Stimulated activated effector memory CD8-positive, alpha-beta T cell treated with anti-CD3 and anti-CD28 coated beads, Interleukin-12 subunit alpha, Interleukin-12 subunit beta, amount 100 ng/mL, for 72 hours (primary cell): ENCODE results near the gene BCAT1.
A peak's percentile ranks its signal among the peaks of the same experiment; 100 is the strongest.
"Not testable (repeated sequence)": the region's sequence is repeated elsewhere in the genome, so short reads cannot be mapped to it uniquely, and the experiment has no call there.

ENCODE experiments used
- ATAC-seq: fragments of 150-1000 bp; cut with Tn5 transposase; 2 replicates; pipeline ENCODE4 v1.10.0; 2021
- DNase-seq, 2 donors: peaks; one replicate each; pipeline ENCODE4 v3.0.0; 2021 to 2022; ENCODE audit warnings: low spot score in 2 of 2
- H3K27ac Mint-ChIP-seq: one replicate; pipeline ENCODE4 v1.8.0; 2022; ENCODE audit warnings: mild to moderate bottlenecking, mixed read lengths
- H3K36me3 Mint-ChIP-seq: one replicate; pipeline ENCODE4 v1.8.0; 2022; ENCODE audit warnings: mild to moderate bottlenecking, mixed read lengths
- H3K4me1 Mint-ChIP-seq: one replicate; pipeline ENCODE4 v1.8.0; 2022; ENCODE audit warnings: mixed read lengths
- H3K4me3 Mint-ChIP-seq: one replicate; pipeline ENCODE4 v1.8.0; 2022; ENCODE audit warnings: mild to moderate bottlenecking, mixed read lengths
- H3K9me3 Mint-ChIP-seq: one replicate; pipeline ENCODE4 v1.8.0; 2022; ENCODE audit warnings: mixed read lengths

BCAT1 gene

DNA sequence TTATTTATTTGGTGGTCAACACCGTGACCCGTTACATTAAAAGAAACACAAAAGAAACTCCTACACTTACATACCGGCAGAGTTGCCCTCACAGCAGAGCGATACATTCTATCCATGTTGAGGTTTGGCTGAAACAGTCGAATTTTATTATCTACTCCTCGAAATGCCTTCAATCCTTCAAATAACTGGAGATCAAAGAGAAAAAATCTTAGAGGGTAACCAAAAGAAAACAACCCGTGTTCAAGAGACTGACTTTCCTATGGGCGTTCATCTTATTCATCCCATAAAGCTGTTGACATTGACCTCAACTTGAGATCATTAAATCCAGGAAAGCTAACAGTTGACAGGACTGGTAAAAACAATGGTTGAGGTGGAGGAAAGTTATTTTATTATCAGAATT is 67.7 kb downstream of the BCAT1 start:
- H3K4me3 Mint-ChIP-seq: no peak overlapping the region
- no peaks in the 10 kb centered on the region for H3K9me3 Mint-ChIP-seq
- H3K27ac Mint-ChIP-seq: no peak overlapping the region
- DNase-seq: no peak
- ATAC-seq: no peak
- H3K4me1 Mint-ChIP-seq: no peaks in the 10 kb centered on the region
- H3K36me3 Mint-ChIP-seq: peaks cover 23% of the 10 kb centered on the region

DNA sequence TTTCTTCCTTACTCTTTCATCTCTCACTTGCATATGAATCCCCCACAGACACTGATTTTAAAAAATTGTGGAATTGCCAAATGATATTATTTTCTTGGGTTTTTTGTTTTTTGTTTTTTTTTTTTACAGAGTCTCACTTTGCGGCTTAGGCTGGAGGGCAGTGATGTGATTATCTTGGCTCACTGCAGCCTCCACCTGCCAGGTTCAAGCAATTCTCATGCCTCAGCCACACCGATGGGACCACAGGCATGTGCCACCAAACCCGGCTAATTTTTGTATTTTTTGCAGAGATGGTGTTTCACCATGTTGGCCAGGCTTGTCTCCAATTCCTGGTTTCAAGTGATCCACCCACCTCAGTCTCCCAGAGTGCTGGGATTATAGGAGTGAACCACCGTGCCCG is 68.2 kb downstream of the BCAT1 start:
- Mint-ChIP-seq H3K4me1 (no peaks in the 10 kb centered on the region), H3K4me3 (no peak overlapping the region), H3K9me3 (no peaks in the 10 kb centered on the region), H3K36me3 (peaks cover 23% of the 10 kb centered on the region), H3K27ac (no peak overlapping the region)
- DNase-seq: no peak
- no peak for ATAC-seq

- no peak for ATAC-seq
- H3K4me1 Mint-ChIP-seq: no peaks in the 10 kb centered on the region
- no peak for DNase-seq
- H3K36me3 Mint-ChIP-seq: peaks cover 23% of the 10 kb centered on the region
- H3K4me3 Mint-ChIP-seq: no peak overlapping the region
- H3K9me3 Mint-ChIP-seq: no peaks in the 10 kb centered on the region
- H3K27ac Mint-ChIP-seq: no peak overlapping the region
These were observed 69.3 kb downstream of the BCAT1 start for GRCh38 chr12:24879644-24880043.

- no peaks in the 10 kb centered on the region for H3K4me1 Mint-ChIP-seq
- H3K27ac Mint-ChIP-seq: no peak overlapping the region
- DNase-seq (no peak), ATAC-seq (no peak)
- no peaks in the 10 kb centered on the region for H3K9me3 Mint-ChIP-seq
- H3K4me3 Mint-ChIP-seq: no peak overlapping the region
- peaks cover 19% of the 10 kb centered on the region for H3K36me3 Mint-ChIP-seq
These were observed 73.9 kb downstream of the BCAT1 start for GRCh38 chr12:24875014-24875413.

GRCh38 chr12:24872211-24872610 is 76.7 kb downstream of the BCAT1 start:
- Mint-ChIP-seq H3K4me1 (no peaks in the 10 kb centered on the region), H3K36me3 (no peaks in the 10 kb centered on the region), H3K4me3 (no peak overlapping the region), H3K27ac (no peak overlapping the region), H3K9me3 (no peaks in the 10 kb centered on the region)
- ATAC-seq (no peak), DNase-seq (no peak)

DNA sequence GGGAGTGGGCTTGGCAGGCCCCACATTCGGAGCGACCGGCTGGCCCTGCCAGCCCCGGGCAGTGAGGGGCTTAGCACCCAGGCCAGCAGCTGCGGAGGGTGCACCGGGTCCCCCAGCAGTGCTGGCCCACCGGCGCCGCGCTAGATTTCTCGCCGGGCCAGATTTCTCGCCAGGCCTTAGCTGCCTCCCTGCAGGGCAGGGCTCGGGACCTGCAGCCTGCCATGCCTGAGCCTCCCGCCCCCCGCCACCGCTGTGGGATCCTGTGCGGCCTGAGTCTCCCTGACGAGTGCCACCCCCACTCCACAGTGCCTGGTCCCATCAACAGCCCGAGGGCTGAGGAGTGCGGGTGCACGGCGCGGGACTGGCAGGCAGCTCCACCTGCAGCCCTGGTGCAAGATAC is 82.8 kb downstream of the BCAT1 start:
- H3K36me3 Mint-ChIP-seq, H3K9me3 Mint-ChIP-seq, H3K27ac Mint-ChIP-seq, ATAC-seq, H3K4me3 Mint-ChIP-seq, DNase-seq: not testable (repeated sequence)
- peaks cover 14% of the 10 kb centered on the region for H3K4me1 Mint-ChIP-seq

GRCh38 chr12:24864796-24865125 is 84.1 kb downstream of the BCAT1 start:
- Mint-ChIP-seq H3K27ac (no peak overlapping the region), H3K4me3 (no peak overlapping the region), H3K36me3 (no peaks in the 10 kb centered on the region), H3K9me3 (no peaks in the 10 kb centered on the region), H3K4me1 (peaks cover 14% of the 10 kb centered on the region)
- DNase-seq (no peak), ATAC-seq (no peak)

DNA sequence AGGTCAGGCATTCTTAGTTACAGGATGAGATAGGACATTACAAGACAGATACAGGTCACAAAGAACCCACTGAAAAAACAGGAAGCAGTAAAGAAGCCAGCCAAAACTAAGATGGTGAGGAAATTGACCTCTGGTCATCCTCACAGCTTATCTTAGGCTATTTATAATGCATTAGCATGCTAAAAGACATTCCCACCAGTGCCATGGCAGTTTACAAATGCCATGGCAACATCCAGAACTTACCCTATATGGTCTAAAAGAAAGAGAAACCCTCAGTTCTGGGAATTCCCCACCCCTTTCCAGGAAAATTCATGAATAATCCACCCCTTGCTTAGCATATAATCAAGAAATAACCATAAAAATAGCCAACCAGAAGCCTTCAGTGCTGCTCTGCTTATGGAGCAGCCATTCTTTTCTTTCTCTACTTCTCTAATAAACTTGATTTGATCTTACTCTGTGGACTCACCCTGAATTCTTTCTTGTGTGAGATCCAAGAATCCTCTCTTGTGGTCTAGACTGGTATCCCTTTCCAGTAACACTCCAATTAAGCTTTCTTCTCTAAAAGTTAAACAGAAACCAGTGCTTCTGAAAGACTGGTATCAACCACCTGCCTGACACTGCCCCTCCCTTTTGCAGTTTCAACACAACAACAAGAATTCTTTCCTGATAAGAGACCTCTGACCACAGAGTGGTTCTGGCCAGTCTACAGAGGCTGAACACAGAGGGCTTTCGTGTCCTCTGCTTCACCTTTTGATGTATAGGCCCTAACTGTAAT is 86.9 kb downstream of the BCAT1 start:
- no peaks in the 10 kb centered on the region for H3K9me3 Mint-ChIP-seq
- no peaks in the 10 kb centered on the region for H3K36me3 Mint-ChIP-seq
- no peak for DNase-seq
- H3K4me1 Mint-ChIP-seq: peaks cover 14% of the 10 kb centered on the region
- no peak overlapping the region for H3K4me3 Mint-ChIP-seq
- no peak overlapping the region for H3K27ac Mint-ChIP-seq
- ATAC-seq: peak; percentile 42

- Mint-ChIP-seq H3K4me3 (no peak overlapping the region), H3K27ac (no peak overlapping the region), H3K9me3 (no peaks in the 10 kb centered on the region), H3K4me1 (peaks cover 14% of the 10 kb centered on the region), H3K36me3 (no peaks in the 10 kb centered on the region)
- no peak for ATAC-seq
- DNase-seq: no peak
These were observed 88.4 kb downstream of the BCAT1 start for GRCh38 chr12:24860546-24860945.

GRCh38 chr12:24856541-24856940 is 92.4 kb downstream of the BCAT1 start:
- DNase-seq: no peak
- Mint-ChIP-seq H3K27ac (no peak overlapping the region), H3K36me3 (no peaks in the 10 kb centered on the region), H3K9me3 (no peaks in the 10 kb centered on the region), H3K4me3 (no peak overlapping the region), H3K4me1 (peaks cover 4% of the 10 kb centered on the region)
- ATAC-seq: no peak

- Mint-ChIP-seq H3K9me3 (no peaks in the 10 kb centered on the region), H3K4me1 (peaks cover 4% of the 10 kb centered on the region), H3K27ac (no peak overlapping the region), H3K4me3 (no peak overlapping the region), H3K36me3 (no peaks in the 10 kb centered on the region)
- ATAC-seq: no peak
- DNase-seq: no peak
These were observed 94.0 kb downstream of the BCAT1 start for GRCh38 chr12:24854908-24855307.

DNA sequence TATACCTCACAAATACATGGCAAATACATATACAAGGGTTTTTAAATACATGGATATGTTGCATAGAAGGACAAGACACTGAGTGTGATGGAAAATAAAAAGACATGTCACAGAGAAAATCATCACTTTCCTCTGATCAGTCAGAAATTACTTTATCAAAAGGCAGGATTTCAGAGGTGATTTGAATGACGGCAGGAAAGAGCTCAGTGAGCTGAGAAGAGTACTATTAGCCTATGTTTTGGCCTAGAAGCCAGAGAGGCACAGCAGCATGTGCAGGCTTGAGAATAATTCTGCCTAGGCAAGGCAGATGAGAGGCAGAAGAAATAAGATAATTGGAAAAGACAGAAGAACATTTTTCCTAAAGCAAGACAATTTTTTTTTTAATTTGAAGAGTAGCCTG is 94.9 kb downstream of the BCAT1 start:
- Mint-ChIP-seq H3K27ac (no peak overlapping the region), H3K36me3 (no peaks in the 10 kb centered on the region), H3K4me1 (peaks cover 4% of the 10 kb centered on the region), H3K4me3 (no peak overlapping the region), H3K9me3 (no peaks in the 10 kb centered on the region)
- ATAC-seq: no peak
- no peak for DNase-seq

DNA sequence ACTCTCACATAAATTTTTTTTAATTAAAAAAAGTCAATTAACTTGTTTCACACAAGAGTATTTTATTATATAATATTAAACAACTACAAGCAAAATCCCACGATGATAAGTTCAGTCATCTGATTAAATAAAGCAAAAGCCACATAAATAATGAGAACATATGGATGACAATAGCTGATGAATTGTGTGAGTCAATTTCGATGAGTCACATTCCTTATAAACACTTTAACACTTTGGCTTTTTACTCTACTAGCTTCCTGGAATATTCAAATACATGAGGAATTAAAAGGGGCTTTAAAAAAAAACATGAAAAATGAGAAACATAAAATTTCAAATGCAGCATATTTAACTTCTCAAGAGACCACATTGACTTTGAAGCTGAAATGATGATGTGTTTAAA is 95.3 kb downstream of the BCAT1 start:
- no peak overlapping the region for H3K27ac Mint-ChIP-seq
- ATAC-seq: no peak
- DNase-seq: no peak
- H3K4me1 Mint-ChIP-seq: peaks cover 4% of the 10 kb centered on the region
- no peaks in the 10 kb centered on the region for H3K9me3 Mint-ChIP-seq
- no peak overlapping the region for H3K4me3 Mint-ChIP-seq
- peaks cover 3% of the 10 kb centered on the region for H3K36me3 Mint-ChIP-seq

DNA sequence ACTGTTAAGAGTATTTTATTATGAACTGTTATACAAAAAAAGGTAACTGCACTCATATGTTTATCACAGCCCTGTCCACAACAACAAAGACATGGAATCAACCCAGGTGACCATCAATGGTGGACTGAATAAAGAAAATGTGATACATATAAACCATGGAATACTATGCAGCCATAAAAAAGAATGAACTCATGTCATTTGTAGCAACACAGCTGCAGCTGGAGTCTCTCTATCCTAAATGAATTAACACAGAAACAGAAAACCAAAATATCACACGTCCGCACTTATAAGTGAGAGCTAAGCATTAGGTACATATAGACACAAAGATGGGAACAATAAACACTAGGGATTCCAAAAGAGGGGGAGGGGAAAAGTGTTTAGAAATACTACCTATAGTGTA is 95.8 kb downstream of the BCAT1 start:
- Mint-ChIP-seq H3K36me3 (peaks cover 8% of the 10 kb centered on the region), H3K4me3 (no peak overlapping the region), H3K27ac (no peak overlapping the region), H3K9me3 (no peaks in the 10 kb centered on the region), H3K4me1 (peaks cover 4% of the 10 kb centered on the region)
- ATAC-seq (no peak), DNase-seq (no peak)

- Mint-ChIP-seq H3K4me1 (peaks cover 4% of the 10 kb centered on the region), H3K36me3 (peaks cover 8% of the 10 kb centered on the region), H3K27ac (no peak overlapping the region), H3K4me3 (no peak overlapping the region), H3K9me3 (no peaks in the 10 kb centered on the region)
- DNase-seq (no peak), ATAC-seq (no peak)
These were observed 96.5 kb downstream of the BCAT1 start for GRCh38 chr12:24852420-24852819.

DNA sequence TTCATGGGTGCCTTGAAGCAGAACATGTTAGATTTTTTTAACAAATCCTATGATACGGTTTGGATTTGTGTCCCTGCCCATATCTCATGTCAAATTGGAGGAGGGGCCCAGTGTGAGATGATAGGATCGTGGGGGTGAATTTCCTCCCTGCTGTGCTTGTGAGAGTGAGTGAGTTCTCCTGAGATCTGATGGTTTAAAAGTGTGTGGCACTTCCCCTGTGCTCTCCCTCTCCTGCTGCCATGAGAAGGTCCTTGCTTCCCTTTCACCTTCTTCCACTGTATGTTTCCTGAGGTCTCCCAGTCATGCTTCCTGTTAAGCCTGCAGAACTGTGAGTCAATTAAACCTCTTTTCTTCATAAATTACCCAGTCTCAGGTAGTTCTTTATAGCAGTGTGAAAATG is 97.0 kb downstream of the BCAT1 start:
- not testable (repeated sequence) for DNase-seq, H3K27ac Mint-ChIP-seq, H3K4me1 Mint-ChIP-seq, ATAC-seq, H3K9me3 Mint-ChIP-seq, H3K36me3 Mint-ChIP-seq, H3K4me3 Mint-ChIP-seq

GRCh38 chr12:24851341-24851740 is 97.6 kb downstream of the BCAT1 start:
- H3K4me1 Mint-ChIP-seq: peaks cover 4% of the 10 kb centered on the region
- no peak for ATAC-seq
- DNase-seq: no peak
- no peaks in the 10 kb centered on the region for H3K9me3 Mint-ChIP-seq
- H3K27ac Mint-ChIP-seq: no peak overlapping the region
- no peak overlapping the region for H3K4me3 Mint-ChIP-seq
- peaks cover 8% of the 10 kb centered on the region for H3K36me3 Mint-ChIP-seq
